Endothelial cell of umbilical vein (primary cell): ENCODE measurements around the gene PRKX. TPM values are rescaled to one million over a fixed set of nuclear protein-coding genes. Genes with fewer than 3 reads are reported as not detected.

Experiments used
- BruUV-seq: library from RNA; stranded (reverse); fragments of 400-500 nt; replicated peaks from 2 replicates; lab custom pipeline; 2021; lab: Mats Ljungman, UMichigan
- CTCF ChIA-PET: fragments of 300-600, 350-600 bp; sonication (Branson Sonifier 250); formaldehyde crosslinking; loops from one replicate; lab custom pipeline; 2021; ENCODE audit warnings: antibody characterized with exemption, inconsistent platforms; lab: Charles Lee
- POLR2A ChIA-PET: fragments of 300-600, 350-600 bp; sonication (Branson Sonifier 250); formaldehyde crosslinking; loops from one replicate; lab custom pipeline; 2021; ENCODE audit warnings: antibody characterized with exemption, inconsistent platforms; lab: Charles Lee
- DNase-seq: peaks from one replicate; pipeline ENCODE4 v3.0.0-alpha.2; 2011; ENCODE audit warnings: low read depth, low spot score
- FAIRE-seq: peaks from 2 replicates; lab custom pipeline; 2011; peaks lifted over from hg19 to GRCh38; lab: Jason Lieb, UNC
- H2AFZ ChIP-seq: 2 replicates; pipeline ENCODE4 v1.6.0; 2012; ENCODE audit warnings: low read depth, low read length, control low read depth, inconsistent platforms
- H3K27ac ChIP-seq: 2 replicates; pipeline ENCODE4 v1.5.1; 2011; ENCODE audit warnings: low read depth, mild to moderate bottlenecking, control low read depth, low read length, moderate library complexity; ENCODE audit not compliant: insufficient read depth
- H3K27me3 ChIP-seq, 2 experiments: 2 replicates each; pipeline versions ENCODE4 v1.6.0 to v1.6.1; 2011; ENCODE audit warnings: low read length in 2 of 2, mixed read lengths in 1 of 2; ENCODE audit not compliant: control insufficient read depth in 2 of 2, insufficient read depth in 2 of 2
- H3K36me3 ChIP-seq, 2 experiments: 2 replicates in 1 of 2; 3 replicates in 1 of 2; pipeline ENCODE4 v1.5.1; 2011; ENCODE audit warnings: low read length in 2 of 2, mild to moderate bottlenecking in 1 of 2, moderate library complexity in 1 of 2; ENCODE audit not compliant: control insufficient read depth in 2 of 2, insufficient read depth in 2 of 2; ENCODE audit errors: extremely low read depth in 1 of 2
- H3K4me1 ChIP-seq: 3 replicates; pipeline ENCODE4 v1.5.1; 2011; ENCODE audit warnings: mild to moderate bottlenecking, low read length; ENCODE audit not compliant: control insufficient read depth, insufficient read depth; ENCODE audit errors: extremely low read depth
- H3K4me2 ChIP-seq: 2 replicates; pipeline ENCODE4 v1.6.1; 2011; ENCODE audit warnings: low read length, control low read depth, mixed read lengths; ENCODE audit not compliant: insufficient read depth
- H3K4me3 ChIP-seq, 3 experiments: fragments of 200-600 bp in 1 of 3; sonication (generic), shearing (Covaris generic) in 1 of 3; replicated peaks in 1 of 3; 2 replicates each; pipeline ENCODE4 v1.5.1; 2011 to 2016; ENCODE audit warnings: control low read depth in 3 of 3, low read length in 3 of 3, mild to moderate bottlenecking in 2 of 3, inconsistent platforms in 1 of 3, low read depth in 1 of 3, moderate library complexity in 1 of 3; ENCODE audit not compliant: insufficient read depth in 1 of 3
- H3K79me2 ChIP-seq: 2 replicates; pipeline ENCODE4 v1.6.0; 2012; ENCODE audit warnings: low read length, inconsistent platforms; ENCODE audit not compliant: control insufficient read depth, insufficient read depth
- H3K9ac ChIP-seq: replicated peaks from 2 replicates; pipeline ENCODE3; 2011; ENCODE audit warnings: low read length, control low read depth; ENCODE audit not compliant: insufficient read depth; ENCODE audit errors: extremely low read depth
- H3K9me1 ChIP-seq: replicated peaks from 3 replicates; pipeline ENCODE4 v1.6.0; 2011; ENCODE audit warnings: mild to moderate bottlenecking, low read length; ENCODE audit not compliant: control insufficient read depth, insufficient read depth; ENCODE audit errors: extremely low read depth
- H3K9me3 ChIP-seq: replicated peaks from 2 replicates; pipeline ENCODE4 v1.5.1; 2012; ENCODE audit warnings: low read length, inconsistent platforms; ENCODE audit not compliant: control insufficient read depth, insufficient read depth
- H4K20me1 ChIP-seq: replicated peaks from 2 replicates; pipeline ENCODE3; 2011; ENCODE audit warnings: mild to moderate bottlenecking, low read length; ENCODE audit not compliant: control insufficient read depth, insufficient read depth; ENCODE audit errors: extremely low read depth
- CTCF ChIP-seq, 2 donors: IDR thresholded peaks; 1 replicate in 1 of 2; 2 replicates in 1 of 2; pipeline ENCODE4 v1.5.1; 2011; ENCODE audit warnings: low read length in 2 of 2, mild to moderate bottlenecking in 2 of 2, moderate library complexity in 2 of 2, control low read depth in 1 of 2, inconsistent platforms in 1 of 2, low read depth in 1 of 2; ENCODE audit not compliant: insufficient read depth in 1 of 2; ENCODE audit errors: extremely low read depth in 1 of 2
- EZH2 ChIP-seq: IDR thresholded peaks from 2 replicates; pipeline ENCODE4 v1.6.1; 2012; ENCODE audit warnings: borderline replicate concordance, low read depth, mild to moderate bottlenecking, moderate library complexity, low read length, inconsistent platforms; ENCODE audit not compliant: severe bottlenecking
- FOS ChIP-seq: IDR thresholded peaks from 2 replicates; pipeline ENCODE4 v1.6.1; 2011; ENCODE audit warnings: mild to moderate bottlenecking, low read length, moderate library complexity, borderline replicate concordance; ENCODE audit not compliant: insufficient read depth
- GATA2 ChIP-seq: IDR thresholded peaks from 2 replicates; pipeline ENCODE4 v1.7.0; 2011; ENCODE audit warnings: low read depth, mild to moderate bottlenecking, moderate library complexity, mixed read lengths, low read length; ENCODE audit not compliant: insufficient read length, insufficient read depth
- JUN ChIP-seq: IDR thresholded peaks from 2 replicates; pipeline ENCODE4 v1.6.1; 2011; ENCODE audit warnings: borderline replicate concordance, low read depth; ENCODE audit not compliant: insufficient read length, insufficient read depth
- MAX ChIP-seq: IDR thresholded peaks from 2 replicates; pipeline ENCODE4 v1.6.1; 2011; ENCODE audit not compliant: insufficient read depth, insufficient read length
- MYC ChIP-seq: IDR thresholded peaks from one replicate; pipeline ENCODE4 v1.6.1; 2011; ENCODE audit warnings: mild to moderate bottlenecking, low read depth, low read length
- POLR2A ChIP-seq: IDR thresholded peaks from 2 replicates; pipeline ENCODE4 v1.6.1; 2012; ENCODE audit warnings: low read depth, mild to moderate bottlenecking, control low read depth, low read length
- POLR2AphosphoS5 ChIP-seq: IDR thresholded peaks from 2 replicates; pipeline ENCODE4 v1.6.1; 2012; ENCODE audit warnings: low read depth, mild to moderate bottlenecking, control low read depth, low read length, moderate library complexity; ENCODE audit not compliant: insufficient read depth
- dilution Hi-C: fragments of 300-500 bp; cut with MboI; formaldehyde crosslinking; loops from one replicate; pipeline ENCODE4 v1.15.0; 2019; ENCODE audit warnings: low sequenced_read_pairs; ENCODE audit not compliant: extremely low pct_ligation_motif_present
- intact Hi-C: fragments of 100-400 bp; cut with micrococcal nuclease; formaldehyde crosslinking; loops from one replicate; pipeline ENCODE4 v1.10.0; 2022
- polyA plus RNA-seq, 4 experiments: library from polyadenylated mRNA; depleted of rRNA in 3 of 4; stranded (reverse) in 3 of 4; unstranded in 1 of 4; fragments of >200 nt; gene quantifications; 2 replicates each; pipeline versions ENCODE4 v1.2.1 to v1.2.3, GENCODE V29; 2011 to 2012; ENCODE audit warnings: missing spikeins in 1 of 4
- total RNA-seq: library from RNA; stranded (reverse); gene quantifications from 2 replicates; pipeline ENCODE4 v1.2.3, GENCODE V29; 2021

PRKX gene
- total and polyA plus RNA-seq, 2 donors (not counting 3 experiments of a cell fraction or from before 2014, with no cell fraction given): 11.2 to 27.5 TPM

- Histone ChIP-seq H3K9me1 (no peaks in the 10 kb centered on the region), H3K4me2 (no peak overlapping the region), H3K9ac (no peak overlapping the region), H3K9me3 (no peaks in the 10 kb centered on the region), H3K79me2 (peaks cover 49% of the 10 kb centered on the region), H2AFZ (no peak overlapping the region), H3K27me3 (no peaks in the 10 kb centered on the region), H3K27ac (peak overlapping the region; percentile 18), H3K36me3 (no peaks in the 10 kb centered on the region), H4K20me1 (no peaks in the 10 kb centered on the region), H3K4me3 (no peak overlapping the region), H3K4me1 (peaks cover 10% of the 10 kb centered on the region)
- no TSS peak for BruUV-seq
- ChIA-PET POLR2A (no interaction called here), CTCF (no interaction called here)
- FAIRE-seq: no peak
- intact Hi-C loops (no loop called here), dilution Hi-C loops (no loop called here)
- DNase-seq: peak; percentile 59
- no peak for TF ChIP-seq JUN
- no peak for TF ChIP-seq CTCF (IDR thresholded peaks at IDR 0.05; ENCODE audit: extremely low read depth in 1 of 2, insufficient read depth in 1 of 2, low read depth in 1 of 2, low read length in 2 of 2)
- TF ChIP-seq POLR2AphosphoS5: no peak
- TF ChIP-seq EZH2: no peak
- TF ChIP-seq GATA2: no peak
- TF ChIP-seq MAX: no peak
- no peak for TF ChIP-seq POLR2A
- TF ChIP-seq FOS: no peak
- no peak for TF ChIP-seq MYC
Measured at GRCh38 chrX:3697701-3698279, 15.7 kb downstream of the PRKX start.
